Neural progenitor cell (in vitro differentiated cells): ENCODE measurements around the gene RAB5B. TPM values are rescaled to one million over a fixed set of nuclear protein-coding genes. Genes with fewer than 3 reads are reported as not detected.

Source experiments
- DNase-seq: peaks from one replicate; pipeline ENCODE4 v3.0.0-alpha.2; 2016; ENCODE audit warnings: low spot score
- H2AFZ ChIP-seq: fragments of 200-600 bp; sonication (generic); replicated peaks from 2 replicates; pipeline ENCODE4 v1.6.1; 2016; ENCODE audit warnings: antibody characterized with exemption
- H3F3A ChIP-seq: fragments of 200-600 bp; sonication (generic); 2 replicates; pipeline ENCODE4 v1.6.1; 2016; ENCODE audit warnings: antibody characterized with exemption, low read depth
- H3K27ac ChIP-seq: fragments of 200-600 bp; sonication (generic); 2 replicates; pipeline ENCODE4 v1.5.1; 2016; ENCODE audit warnings: mild to moderate bottlenecking
- H3K27me3 ChIP-seq: fragments of 200-600 bp; sonication (generic); 2 replicates; pipeline ENCODE4 v1.6.1; 2016; ENCODE audit warnings: mild to moderate bottlenecking, moderate library complexity
- H3K36me3 ChIP-seq: fragments of 200-600 bp; sonication (generic); 2 replicates; pipeline ENCODE4 v1.5.1; 2016
- H3K4me1 ChIP-seq: fragments of 200-600 bp; sonication (generic); 2 replicates; pipeline ENCODE4 v1.6.1; 2016; ENCODE audit warnings: mixed run types
- H3K4me2 ChIP-seq: fragments of 200-600 bp; sonication (generic); 2 replicates; pipeline ENCODE4 v1.6.1; 2016
- H3K4me3 ChIP-seq: fragments of 200-600 bp; sonication (generic); 2 replicates; pipeline ENCODE4 v1.5.1; 2016
- H3K79me2 ChIP-seq: fragments of 200-600 bp; sonication (generic); 2 replicates; pipeline ENCODE4 v1.6.1; 2016; ENCODE audit warnings: low read depth
- H3K9ac ChIP-seq: fragments of 200-600 bp; sonication (generic); 2 replicates; pipeline ENCODE4 v1.6.1; 2016
- H3K9me3 ChIP-seq: fragments of 200-600 bp; sonication (generic); 2 replicates; pipeline ENCODE4 v1.5.1; 2016; ENCODE audit warnings: low read depth
- H4K20me1 ChIP-seq: fragments of 200-600 bp; sonication (generic); 2 replicates; pipeline ENCODE4 v1.6.1; 2016; ENCODE audit warnings: low read depth
- H3K27ac Mint-ChIP-seq: 3 replicates; pipeline ENCODE4 v1.8.0; 2021; ENCODE audit warnings: mixed read lengths
- H3K27me3 Mint-ChIP-seq: 2 replicates; pipeline ENCODE4 v1.8.0; 2022; ENCODE audit warnings: low read depth, mild to moderate bottlenecking, inconsistent platforms, moderate library complexity, mixed read lengths; ENCODE audit not compliant: insufficient read depth
- H3K36me3 Mint-ChIP-seq: 3 replicates; pipeline ENCODE4 v1.8.0; 2021; ENCODE audit warnings: mixed read lengths
- H3K4me1 Mint-ChIP-seq: 3 replicates; pipeline ENCODE4 v1.8.0; 2021; ENCODE audit warnings: mixed read lengths
- H3K4me3 Mint-ChIP-seq: 3 replicates; pipeline ENCODE4 v1.8.0; 2021; ENCODE audit warnings: mild to moderate bottlenecking, moderate library complexity, mixed read lengths
- H3K9me3 Mint-ChIP-seq: 3 replicates; pipeline ENCODE4 v1.8.0; 2020; ENCODE audit warnings: mixed read lengths
- EZH2 ChIP-seq: fragments of 200-600 bp; sonication (generic); IDR thresholded peaks from 2 replicates; pipeline ENCODE4 v1.6.1; 2017; ENCODE audit warnings: antibody characterized with exemption, mild to moderate bottlenecking, moderate library complexity
- EZH2phosphoT487 ChIP-seq: fragments of 200-600 bp; sonication (generic); IDR thresholded peaks from 2 replicates; pipeline ENCODE4 v1.6.1; 2017; ENCODE audit warnings: antibody characterized with exemption
- total RNA-seq: library from RNA; depleted of rRNA; stranded (reverse); fragments of >200 nt; gene quantifications from 2 replicates; pipeline ENCODE4 v1.2.3, GENCODE V29; 2015; ENCODE audit warnings: low replicate concordance
- TF ChIP-seq, protein P1 (sequence below): fragments of 200-600 bp; sonication (generic); IDR thresholded peaks from 2 replicates; pipeline ENCODE4 v1.5.1; 2017; ENCODE audit warnings: antibody characterized with exemption, mild to moderate bottlenecking

The RAB5B gene
- total RNA-seq, 1 donor from 2014 or later = 62.9 TPM

DNA sequence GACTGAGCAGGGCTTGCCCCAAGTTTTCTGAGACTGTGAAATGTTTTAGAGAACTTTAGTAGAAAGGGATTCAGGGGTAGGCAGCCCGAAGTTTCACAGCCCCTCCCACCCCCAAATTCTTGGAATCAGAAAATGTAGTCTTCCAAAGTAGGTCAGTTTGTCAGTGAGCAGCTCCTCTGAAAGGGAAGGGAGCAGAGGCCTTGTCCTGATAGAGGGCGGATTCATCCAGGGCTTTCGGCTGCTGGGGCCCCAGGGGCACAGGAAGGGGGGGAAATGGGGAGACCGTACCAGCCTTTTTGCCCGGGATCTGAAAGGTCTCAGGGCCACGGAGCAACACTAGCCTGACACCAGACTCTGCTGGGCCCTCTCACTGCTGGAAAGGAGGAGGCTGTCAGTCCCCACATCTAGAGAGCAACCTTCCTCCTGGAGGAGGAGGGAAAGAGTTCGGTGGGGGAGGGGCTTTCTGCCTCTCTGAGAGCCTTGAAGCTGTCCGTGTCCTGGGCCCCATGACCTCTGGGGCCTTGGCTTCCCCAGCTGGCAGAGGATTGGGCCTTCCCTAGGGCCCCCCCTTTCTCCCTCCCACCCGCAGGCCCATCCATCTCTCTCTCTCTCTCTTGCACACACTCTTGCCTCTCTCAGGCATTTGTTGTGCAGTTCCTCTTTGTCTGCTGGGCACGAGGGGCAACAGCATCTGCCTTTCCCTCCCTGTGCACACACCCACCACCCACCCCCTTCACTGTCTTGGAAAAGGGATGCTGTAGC lies 46.7 kb downstream of the RAB5B start, which contains the start of gene IKZF4:
IKZF4 (plus strand) TSS at position 621 of the 762 bp plus-strand sequence. CDS start 451 bp downstream, outside the sequence.
- peak within 1 kb of the TSS; percentile 66 for H2AFZ ChIP-seq
- TF ChIP-seq EZH2phosphoT487 (no peak), EZH2 (no peak)
- TF ChIP-seq, protein P1, sequence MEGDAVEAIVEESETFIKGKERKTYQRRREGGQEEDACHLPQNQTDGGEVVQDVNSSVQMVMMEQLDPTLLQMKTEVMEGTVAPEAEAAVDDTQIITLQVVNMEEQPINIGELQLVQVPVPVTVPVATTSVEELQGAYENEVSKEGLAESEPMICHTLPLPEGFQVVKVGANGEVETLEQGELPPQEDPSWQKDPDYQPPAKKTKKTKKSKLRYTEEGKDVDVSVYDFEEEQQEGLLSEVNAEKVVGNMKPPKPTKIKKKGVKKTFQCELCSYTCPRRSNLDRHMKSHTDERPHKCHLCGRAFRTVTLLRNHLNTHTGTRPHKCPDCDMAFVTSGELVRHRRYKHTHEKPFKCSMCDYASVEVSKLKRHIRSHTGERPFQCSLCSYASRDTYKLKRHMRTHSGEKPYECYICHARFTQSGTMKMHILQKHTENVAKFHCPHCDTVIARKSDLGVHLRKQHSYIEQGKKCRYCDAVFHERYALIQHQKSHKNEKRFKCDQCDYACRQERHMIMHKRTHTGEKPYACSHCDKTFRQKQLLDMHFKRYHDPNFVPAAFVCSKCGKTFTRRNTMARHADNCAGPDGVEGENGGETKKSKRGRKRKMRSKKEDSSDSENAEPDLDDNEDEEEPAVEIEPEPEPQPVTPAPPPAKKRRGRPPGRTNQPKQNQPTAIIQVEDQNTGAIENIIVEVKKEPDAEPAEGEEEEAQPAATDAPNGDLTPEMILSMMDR = no peak
- peaks cover 48% of the 10 kb centered on the region for H3K4me1 Mint-ChIP-seq

GRCh38 chr12:56021889-56022497 lies 48.1 kb downstream of the RAB5B start:
- Histone ChIP-seq H4K20me1 (no peaks in the 10 kb centered on the region), H3K4me3 (peak overlapping the region; percentile 47), H3K4me1 (peaks cover 27% of the 10 kb centered on the region), H2AFZ (peak overlapping the region; percentile 66), H3F3A (peaks cover 31% of the 10 kb centered on the region), H3K36me3 (no peaks in the 10 kb centered on the region), H3K4me2 (peak overlapping the region; percentile 77), H3K27me3 (no peaks in the 10 kb centered on the region), H3K79me2 (peaks cover 8% of the 10 kb centered on the region), H3K9ac (no peak overlapping the region), H3K27ac (no peak overlapping the region), H3K9me3 (no peaks in the 10 kb centered on the region)
- H3K4me3 Mint-ChIP-seq = peak overlapping the region; percentile 92
- no peaks in the 10 kb centered on the region for H3K9me3 Mint-ChIP-seq
- TF ChIP-seq EZH2phosphoT487 (no peak), EZH2 (no peak)
- TF ChIP-seq, protein P1 = no peak
- peaks cover 48% of the 10 kb centered on the region for H3K4me1 Mint-ChIP-seq
- peaks cover 15% of the 10 kb centered on the region for H3K36me3 Mint-ChIP-seq
- no peak for DNase-seq
- peak overlapping the region; percentile 99 for H3K27ac Mint-ChIP-seq
- peaks cover 7% of the 10 kb centered on the region for H3K27me3 Mint-ChIP-seq

More for the DNA sequence above, 46.7 kb downstream of the RAB5B start, which contains the start of gene IKZF4:
- H3K36me3 Mint-ChIP-seq = peaks cover 14% of the 10 kb centered on the region
- H3K9me3 Mint-ChIP-seq = no peaks in the 10 kb centered on the region
- Histone ChIP-seq H3K4me2 (peak within 1 kb of the TSS; percentile 77), H4K20me1 (no peaks in the 10 kb centered on the region), H3K36me3 (no peaks in the 10 kb centered on the region), H3K4me3 (peak within 1 kb of the TSS; percentile 47), H3K9me3 (no peaks in the 10 kb centered on the region), H3K4me1 (peaks cover 27% of the 10 kb centered on the region), H3K27ac (peak within 1 kb of the TSS; percentile 84), H3K79me2 (peaks cover 8% of the 10 kb centered on the region), H3K9ac (peak within 1 kb of the TSS; percentile 42), H3F3A (peaks cover 31% of the 10 kb centered on the region), H3K27me3 (no peaks in the 10 kb centered on the region)
- peak within 1 kb of the TSS; percentile 92 for H3K4me3 Mint-ChIP-seq
- H3K27ac Mint-ChIP-seq = peak within 1 kb of the TSS; percentile 99
- DNase-seq = peak; percentile 80
- peaks cover 7% of the 10 kb centered on the region for H3K27me3 Mint-ChIP-seq

DNA sequence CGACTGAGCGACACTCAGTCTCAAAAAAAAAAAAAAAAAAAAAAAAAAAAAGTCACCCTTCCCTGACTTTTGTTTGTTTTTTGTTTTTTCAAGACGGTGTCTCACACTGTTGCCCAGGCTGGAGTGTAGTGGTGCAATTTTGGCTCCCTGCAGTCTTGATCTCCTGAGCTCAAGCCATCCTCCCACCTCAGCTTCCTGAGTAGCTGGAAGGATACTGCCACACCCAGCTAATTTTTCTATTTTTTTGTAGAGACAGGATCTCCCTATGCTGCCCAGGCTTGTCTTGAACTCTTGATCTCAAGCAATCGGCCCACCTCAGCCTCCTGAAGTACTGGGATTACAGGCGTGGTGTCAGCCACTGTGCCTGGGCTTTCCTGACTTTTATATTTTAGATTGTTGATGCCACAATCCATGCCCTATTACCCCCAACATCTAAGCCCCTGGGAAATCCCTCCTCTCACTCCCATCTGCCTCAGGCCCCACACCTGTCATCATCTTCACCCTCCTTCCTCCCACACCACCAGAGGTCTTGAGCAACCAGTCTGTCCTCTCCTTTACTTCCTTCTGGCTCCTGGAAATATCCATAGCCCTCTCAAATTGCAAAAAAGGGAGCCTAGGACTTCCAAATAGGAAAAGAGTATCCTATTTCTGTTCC lies 54.8 kb downstream of the RAB5B start:
- Mint-ChIP-seq H3K4me1 (peaks cover 4% of the 10 kb centered on the region), H3K36me3 (peaks cover 53% of the 10 kb centered on the region), H3K4me3 (no peak overlapping the region), H3K27ac (no peak overlapping the region), H3K27me3 (peaks cover 8% of the 10 kb centered on the region), H3K9me3 (no peaks in the 10 kb centered on the region)
- no peaks in the 10 kb centered on the region for H3K27me3 ChIP-seq
- TF ChIP-seq EZH2 (no peak), EZH2phosphoT487 (no peak)
- TF ChIP-seq, protein P1 = no peak
- H2AFZ ChIP-seq = no peak overlapping the region
- H4K20me1 ChIP-seq = no peaks in the 10 kb centered on the region
- H3K36me3 ChIP-seq = no peaks in the 10 kb centered on the region
- H3K9me3 ChIP-seq = no peaks in the 10 kb centered on the region
- DNase-seq = no peak
- no peak overlapping the region for H3K4me2 ChIP-seq
- no peaks in the 10 kb centered on the region for H3K79me2 ChIP-seq
- no peak overlapping the region for H3K4me3 ChIP-seq
- no peaks in the 10 kb centered on the region for H3K4me1 ChIP-seq
- no peak overlapping the region for H3K27ac ChIP-seq
- H3F3A ChIP-seq = no peaks in the 10 kb centered on the region
- H3K9ac ChIP-seq = no peak overlapping the region
